Activated T-helper 2 cell treated with anti-CD3 and anti-CD28 coated beads, Interferon-gamma antibody, Interleukin-2, Interleukin-4, amounts not matched to agents 10 μg/mL and 5 μg/mL and 100 μg/mL, durations not matched to agents 14 hours and 24 hours and 36 hours (primary cell): ENCODE measurements around the gene ATAD3A. TPM values are rescaled to one million over a fixed set of nuclear protein-coding genes. Genes with fewer than 3 reads are reported as not detected.

Source experiments
- DNase-seq: peaks from one replicate; pipeline ENCODE4 v3.0.0; 2021; ENCODE audit warnings: low spot score
- H3K27ac Mint-ChIP-seq: one replicate; pipeline ENCODE4 v1.8.0; 2021; ENCODE audit warnings: mixed read lengths
- H3K27me3 Mint-ChIP-seq: one replicate; pipeline ENCODE4 v1.8.0; 2021; ENCODE audit warnings: low read depth, mixed read lengths
- H3K36me3 Mint-ChIP-seq: one replicate; pipeline ENCODE4 v1.8.0; 2021; ENCODE audit warnings: low read depth, mixed read lengths
- H3K4me1 Mint-ChIP-seq: one replicate; pipeline ENCODE4 v1.8.0; 2021; ENCODE audit warnings: low read depth, mixed read lengths
- H3K4me3 Mint-ChIP-seq: one replicate; pipeline ENCODE4 v1.8.0; 2021; ENCODE audit warnings: low read depth, mild to moderate bottlenecking, moderate library complexity, mixed read lengths
- H3K9me3 Mint-ChIP-seq: one replicate; pipeline ENCODE4 v1.8.0; 2021; ENCODE audit warnings: mixed read lengths
- intact Hi-C: fragments of 100-400 bp; cut with micrococcal nuclease; formaldehyde crosslinking; loops from one replicate; pipeline ENCODE4 v1.15.1; 2023
- total RNA-seq: library from RNA; stranded (reverse); gene quantifications from 2 replicates; pipeline ENCODE4 v1.2.3, GENCODE V29; 2022

ATAD3A gene
- total RNA-seq, 1 donor from 2014 or later: 78.5 TPM

GRCh38 chr1:1561801-1562470, 50.0 kb downstream of the ATAD3A start:
- H3K4me1 Mint-ChIP-seq: no peaks in the 10 kb centered on the region
- intact Hi-C loops: no loop called here
- no peaks in the 10 kb centered on the region for H3K9me3 Mint-ChIP-seq
- H3K27me3 Mint-ChIP-seq: no peaks in the 10 kb centered on the region
- H3K4me3 Mint-ChIP-seq: no peak overlapping the region
- peaks cover 53% of the 10 kb centered on the region for H3K36me3 Mint-ChIP-seq
- no peak for DNase-seq
- H3K27ac Mint-ChIP-seq: no peak overlapping the region

DNA sequence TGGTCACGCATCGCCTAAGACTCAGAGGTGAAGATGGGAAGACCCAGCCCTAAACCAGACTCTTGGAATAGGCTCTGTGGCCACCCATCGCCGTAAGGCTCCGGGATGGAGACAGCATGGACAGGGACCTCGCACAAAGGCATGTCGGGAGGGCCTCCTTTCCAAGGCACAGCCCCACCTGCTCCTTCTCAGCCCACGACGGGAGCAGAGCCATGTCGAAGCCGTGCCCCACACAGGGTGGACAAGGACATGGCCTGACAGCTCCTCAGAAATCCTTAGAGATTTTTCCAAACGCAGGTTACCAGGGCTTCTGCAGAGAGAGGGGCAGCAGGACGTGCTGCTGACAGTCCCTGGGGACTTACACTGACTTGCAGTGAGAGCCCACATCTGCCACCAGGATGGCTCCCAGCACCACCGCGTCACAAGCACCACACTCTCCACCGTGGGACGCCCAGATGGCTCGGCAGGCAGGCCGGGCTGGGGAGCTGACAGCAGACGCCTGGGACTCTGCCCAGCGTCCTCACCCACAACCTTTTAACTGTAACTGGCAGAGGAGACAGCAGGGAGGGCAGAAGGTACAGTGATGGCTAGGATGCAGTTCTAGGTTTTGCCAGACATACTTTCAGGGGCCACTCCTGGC, 50.7 kb downstream of the ATAD3A start:
- no peaks in the 10 kb centered on the region for H3K9me3 Mint-ChIP-seq
- no peaks in the 10 kb centered on the region for H3K27me3 Mint-ChIP-seq
- H3K36me3 Mint-ChIP-seq: peaks cover 60% of the 10 kb centered on the region
- no peak overlapping the region for H3K4me3 Mint-ChIP-seq
- intact Hi-C loops: no loop called here
- no peaks in the 10 kb centered on the region for H3K4me1 Mint-ChIP-seq
- DNase-seq: no peak
- H3K27ac Mint-ChIP-seq: no peak overlapping the region

GRCh38 chr1:1563688-1564087, 51.7 kb downstream of the ATAD3A start:
- Mint-ChIP-seq H3K27ac (no peak overlapping the region), H3K4me3 (no peak overlapping the region), H3K9me3 (no peaks in the 10 kb centered on the region), H3K27me3 (no peaks in the 10 kb centered on the region), H3K36me3 (peaks cover 59% of the 10 kb centered on the region), H3K4me1 (no peaks in the 10 kb centered on the region)
- intact Hi-C loops: no loop called here
- no peak for DNase-seq

DNA sequence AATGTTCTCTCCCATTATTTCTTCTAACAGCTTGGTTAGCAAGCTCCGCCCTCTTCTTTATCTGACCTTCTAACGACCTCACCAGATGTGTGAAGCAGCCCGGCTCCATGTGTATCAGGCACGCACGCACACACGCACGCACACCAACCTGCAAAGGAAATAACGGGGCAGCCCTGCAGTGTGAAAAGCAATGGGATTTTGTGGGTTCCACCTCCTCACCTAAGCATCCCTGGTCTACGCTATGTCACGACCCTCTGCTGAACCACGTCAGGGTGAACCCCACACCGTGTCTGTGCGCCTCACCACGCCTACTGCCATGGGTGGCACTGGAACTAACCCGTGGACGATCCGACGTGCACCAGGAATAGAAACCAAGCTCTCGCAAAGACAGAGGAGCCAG, 52.3 kb downstream of the ATAD3A start:
- DNase-seq: no peak
- H3K27ac Mint-ChIP-seq: no peak overlapping the region
- H3K4me1 Mint-ChIP-seq: no peaks in the 10 kb centered on the region
- peaks cover 54% of the 10 kb centered on the region for H3K36me3 Mint-ChIP-seq
- H3K4me3 Mint-ChIP-seq: no peak overlapping the region
- no peaks in the 10 kb centered on the region for H3K9me3 Mint-ChIP-seq
- intact Hi-C loops: no loop called here
- no peaks in the 10 kb centered on the region for H3K27me3 Mint-ChIP-seq

GRCh38 chr1:1565340-1565739, 53.4 kb downstream of the ATAD3A start:
- peaks cover 6% of the 10 kb centered on the region for H3K4me1 Mint-ChIP-seq

DNA sequence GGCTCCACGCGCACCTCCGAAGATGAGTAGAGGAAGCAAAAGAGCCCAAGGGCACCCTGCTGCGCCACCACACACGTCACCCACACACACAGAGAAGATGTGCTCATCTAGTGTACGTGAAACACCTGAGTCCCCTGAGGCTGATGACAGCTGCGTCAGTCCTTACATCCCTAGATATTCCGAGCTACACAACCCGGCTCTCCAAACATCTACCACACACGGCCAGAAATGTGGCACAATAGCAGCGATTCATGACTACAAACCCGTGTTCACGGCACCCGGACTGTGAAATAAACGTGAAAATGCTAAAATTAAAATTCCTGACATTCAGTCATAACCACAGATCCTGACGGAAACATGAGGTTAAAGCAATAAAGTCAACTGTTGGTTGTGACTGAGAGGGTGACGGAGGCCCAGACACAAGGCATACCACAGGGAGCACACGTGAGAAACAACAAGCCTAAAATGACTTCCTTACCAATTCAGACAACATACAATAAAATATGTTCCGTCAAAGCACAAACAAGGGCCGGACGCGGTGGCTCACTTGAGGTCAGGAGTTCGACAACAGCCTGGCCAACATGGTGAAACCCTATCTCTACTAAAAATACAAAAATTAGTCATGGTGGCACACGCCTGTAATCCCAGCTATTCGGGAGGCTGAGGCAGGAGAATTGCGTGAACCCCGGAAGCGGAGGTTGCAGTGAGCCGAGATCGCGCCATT, 55.4 kb downstream of the ATAD3A start:
- peaks cover 53% of the 10 kb centered on the region for H3K36me3 Mint-ChIP-seq
- no peaks in the 10 kb centered on the region for H3K9me3 Mint-ChIP-seq
- intact Hi-C loops: no loop called here
- H3K27me3 Mint-ChIP-seq: no peaks in the 10 kb centered on the region
- H3K4me3 Mint-ChIP-seq: no peak overlapping the region
- no peak for DNase-seq
- H3K27ac Mint-ChIP-seq: no peak overlapping the region
- peaks cover 12% of the 10 kb centered on the region for H3K4me1 Mint-ChIP-seq

More at GRCh38 chr1:1565340-1565739, 53.4 kb downstream of the ATAD3A start:
- H3K9me3 Mint-ChIP-seq: no peaks in the 10 kb centered on the region
- DNase-seq: no peak
- H3K27ac Mint-ChIP-seq: no peak overlapping the region
- peaks cover 58% of the 10 kb centered on the region for H3K36me3 Mint-ChIP-seq
- intact Hi-C loops: no loop called here
- H3K27me3 Mint-ChIP-seq: no peaks in the 10 kb centered on the region
- no peak overlapping the region for H3K4me3 Mint-ChIP-seq

DNA sequence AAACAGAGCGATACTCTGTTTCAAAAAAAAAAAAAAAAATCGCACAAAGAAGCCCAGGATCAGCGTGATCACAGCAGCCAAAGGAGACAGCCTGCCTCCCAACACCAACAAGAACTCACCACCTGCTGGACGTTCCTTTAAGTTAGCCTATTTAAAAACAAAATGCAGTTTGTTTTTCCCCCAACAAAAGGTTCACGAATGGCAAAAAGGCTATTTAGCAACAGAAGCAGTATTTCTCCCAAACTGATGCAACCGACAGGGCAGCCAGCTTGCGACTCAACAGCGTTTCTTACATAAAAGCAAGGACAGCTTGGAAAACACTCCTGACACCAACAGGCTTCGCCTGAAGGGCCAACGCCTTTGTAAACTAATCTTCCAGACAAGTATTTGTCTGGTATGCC, 55.9 kb downstream of the ATAD3A start:
- peaks cover 12% of the 10 kb centered on the region for H3K4me1 Mint-ChIP-seq
- H3K9me3 Mint-ChIP-seq: no peaks in the 10 kb centered on the region
- peaks cover 49% of the 10 kb centered on the region for H3K36me3 Mint-ChIP-seq
- H3K27me3 Mint-ChIP-seq: no peaks in the 10 kb centered on the region
- DNase-seq: no peak
- H3K4me3 Mint-ChIP-seq: no peak overlapping the region
- no peak overlapping the region for H3K27ac Mint-ChIP-seq
- intact Hi-C loops: no loop called here

- Mint-ChIP-seq H3K9me3 (no peaks in the 10 kb centered on the region), H3K27me3 (no peaks in the 10 kb centered on the region), H3K36me3 (peaks cover 50% of the 10 kb centered on the region), H3K4me3 (no peak overlapping the region), H3K27ac (no peak overlapping the region), H3K4me1 (peaks cover 13% of the 10 kb centered on the region)
- intact Hi-C loops: no loop called here
- no peak for DNase-seq
Observed at GRCh38 chr1:1569341-1569740, 57.4 kb downstream of the ATAD3A start.

DNA sequence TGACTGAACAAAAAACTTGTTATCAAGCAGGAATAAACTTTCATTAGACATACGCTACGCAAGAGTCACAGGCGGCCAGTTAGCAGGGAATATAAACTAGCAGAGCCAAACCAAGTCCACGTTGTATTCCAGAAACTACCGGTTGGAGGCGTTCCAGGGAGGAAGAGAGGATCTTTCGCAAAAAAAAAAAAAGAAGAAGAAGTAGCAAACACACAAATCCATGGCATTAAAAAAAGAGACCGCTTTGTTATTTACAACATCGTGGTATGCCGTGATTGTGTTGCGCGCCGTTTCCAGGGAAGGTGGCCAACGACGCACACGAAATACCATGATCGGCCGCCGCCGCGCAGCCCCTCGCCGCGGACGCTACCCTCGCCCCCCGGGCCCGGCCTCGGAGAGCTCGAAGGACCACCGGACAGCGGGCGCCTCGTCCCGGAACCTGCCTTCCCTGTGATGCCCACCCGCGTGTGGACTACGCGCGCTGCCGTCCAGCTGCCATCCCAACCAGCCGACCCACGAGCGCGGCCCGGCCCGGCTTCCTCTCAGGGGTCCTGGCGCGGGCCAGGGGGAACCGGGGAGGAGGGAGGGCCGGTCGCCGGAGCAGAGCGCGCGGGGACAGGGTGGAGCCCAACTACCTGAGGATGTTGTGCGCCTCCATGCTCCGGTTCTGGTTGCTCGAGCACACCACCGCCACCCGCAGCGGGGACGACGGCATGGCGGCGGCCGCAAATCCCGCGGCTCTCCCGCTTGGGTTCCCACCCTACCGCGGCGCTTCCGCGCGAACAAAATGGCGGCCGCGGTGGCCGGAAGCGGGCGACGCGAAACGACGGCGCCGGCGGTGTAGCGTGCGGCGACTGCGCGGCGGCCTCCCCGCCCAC, 62.1 kb downstream of the ATAD3A start:
- peak overlapping the region; percentile 100 for H3K4me3 Mint-ChIP-seq
- intact Hi-C loops: loop anchor here (1.0 to 2.0 kb wide), 2 partner anchors 41 to 85 kb away; partner anchors contain the start of genes CDK11B and MIB2
- peaks cover 26% of the 10 kb centered on the region for H3K36me3 Mint-ChIP-seq
- peaks cover 2% of the 10 kb centered on the region for H3K27me3 Mint-ChIP-seq
- peak overlapping the region; percentile 100 for H3K27ac Mint-ChIP-seq
- DNase-seq: no peak
- H3K9me3 Mint-ChIP-seq: no peaks in the 10 kb centered on the region
- H3K4me1 Mint-ChIP-seq: peaks cover 22% of the 10 kb centered on the region

DNA sequence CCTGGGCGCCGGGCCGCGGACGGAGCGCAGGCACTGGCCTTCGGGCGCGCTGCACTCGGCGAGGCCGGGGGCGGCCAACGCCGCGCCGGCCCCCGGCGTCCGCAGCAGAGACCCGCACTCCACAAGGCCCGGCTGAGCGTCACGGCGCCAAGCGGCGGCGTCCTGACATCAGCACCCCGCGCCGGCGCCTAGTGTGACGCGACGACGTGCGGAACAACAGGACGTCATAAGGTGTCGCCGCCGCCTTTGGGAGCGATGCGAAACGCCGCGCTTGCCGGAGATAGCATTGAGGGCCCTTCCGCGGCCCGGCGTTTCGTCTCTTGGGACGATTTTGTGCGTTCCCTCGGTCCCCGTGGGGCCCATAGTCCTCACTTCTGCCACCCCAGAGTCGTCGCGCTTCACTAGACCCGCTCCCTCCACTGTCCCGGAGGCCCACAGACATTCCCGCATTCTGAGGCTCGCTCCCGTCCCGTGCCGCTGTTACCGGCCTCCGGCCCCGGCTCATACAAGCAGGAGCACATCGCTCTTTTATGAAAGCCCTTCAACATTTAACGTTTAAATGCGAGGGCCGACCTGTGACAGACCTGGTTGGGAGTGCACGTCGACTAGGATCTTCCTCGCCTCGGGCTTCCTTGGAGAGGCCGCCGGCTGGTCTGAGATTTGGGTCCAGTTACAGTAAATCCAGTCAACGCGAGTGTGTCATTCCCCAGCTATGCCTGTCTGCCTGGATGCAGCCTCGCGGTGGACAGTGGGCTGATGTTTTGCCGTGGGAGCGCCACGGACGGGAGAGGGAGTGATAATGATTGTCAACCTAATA, 63.0 kb downstream of the ATAD3A start, which contains the start of gene SSU72:
TSS of gene SSU72 (minus strand) at position 143 of the 817 bp plus-strand sequence. CDS start 306 bp downstream, outside the sequence.
- peaks cover 20% of the 10 kb centered on the region for H3K4me1 Mint-ChIP-seq
- peaks cover 2% of the 10 kb centered on the region for H3K27me3 Mint-ChIP-seq
- peaks cover 24% of the 10 kb centered on the region for H3K36me3 Mint-ChIP-seq
- peak within 1 kb of the TSS; percentile 100 for H3K4me3 Mint-ChIP-seq
- peak within 1 kb of the TSS; percentile 100 for H3K27ac Mint-ChIP-seq
- intact Hi-C loops: loop anchor here (1.0 to 2.0 kb wide), 2 partner anchors 40 to 84 kb away; partner anchors contain the start of genes CDK11B and MIB2
- no peaks in the 10 kb centered on the region for H3K9me3 Mint-ChIP-seq
- DNase-seq: peak; percentile 91

DNA sequence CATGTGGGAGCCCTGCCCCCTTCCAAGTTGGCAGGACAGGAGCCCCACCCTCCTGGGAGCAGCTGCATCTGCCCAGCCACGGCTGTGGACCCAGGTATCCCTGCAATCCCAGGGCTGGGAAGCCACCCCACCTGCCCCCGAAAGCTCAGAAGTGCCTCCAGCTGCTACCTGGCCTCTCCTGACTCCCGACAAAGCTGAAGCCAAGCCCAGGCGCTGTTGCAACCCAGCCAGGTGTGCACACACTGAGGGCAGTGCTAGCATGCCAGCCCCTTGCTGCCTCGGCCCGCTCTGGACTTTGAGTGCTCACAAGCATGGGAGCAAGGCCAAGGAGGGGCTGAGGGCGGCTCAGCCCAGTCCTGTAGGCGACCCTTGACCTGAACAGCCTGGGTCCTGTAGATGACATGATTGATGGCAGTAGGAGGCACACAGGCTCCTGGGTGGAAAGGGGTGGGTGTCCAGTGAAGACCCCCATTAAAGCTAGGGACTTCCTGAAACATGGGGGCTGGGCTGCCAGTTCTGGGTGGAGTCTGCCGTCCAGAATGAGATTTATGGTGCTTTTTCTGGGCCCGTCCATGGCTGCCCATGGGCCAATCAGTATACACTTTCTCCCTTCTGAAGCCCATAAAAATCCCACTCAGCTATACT, 65.5 kb downstream of the ATAD3A start:
- H3K9me3 Mint-ChIP-seq: no peaks in the 10 kb centered on the region
- H3K27ac Mint-ChIP-seq: no peak overlapping the region
- H3K4me3 Mint-ChIP-seq: no peak overlapping the region
- intact Hi-C loops: no loop called here
- peaks cover 12% of the 10 kb centered on the region for H3K36me3 Mint-ChIP-seq
- peaks cover 9% of the 10 kb centered on the region for H3K27me3 Mint-ChIP-seq
- no peak for DNase-seq
- peaks cover 11% of the 10 kb centered on the region for H3K4me1 Mint-ChIP-seq
